Activated CD8-positive, alpha-beta memory T cell treated with anti-CD3 and anti-CD28 coated beads, Interleukin-2, amount 50 U/mL, for 24 hours (primary cell): Measurements from ENCODE around the gene CEMP1.

Source experiments
- DNase-seq: peaks from one replicate; pipeline ENCODE4 v3.0.0-alpha.2; 2020; ENCODE audit errors: extremely low read depth

CEMP1 gene

DNA sequence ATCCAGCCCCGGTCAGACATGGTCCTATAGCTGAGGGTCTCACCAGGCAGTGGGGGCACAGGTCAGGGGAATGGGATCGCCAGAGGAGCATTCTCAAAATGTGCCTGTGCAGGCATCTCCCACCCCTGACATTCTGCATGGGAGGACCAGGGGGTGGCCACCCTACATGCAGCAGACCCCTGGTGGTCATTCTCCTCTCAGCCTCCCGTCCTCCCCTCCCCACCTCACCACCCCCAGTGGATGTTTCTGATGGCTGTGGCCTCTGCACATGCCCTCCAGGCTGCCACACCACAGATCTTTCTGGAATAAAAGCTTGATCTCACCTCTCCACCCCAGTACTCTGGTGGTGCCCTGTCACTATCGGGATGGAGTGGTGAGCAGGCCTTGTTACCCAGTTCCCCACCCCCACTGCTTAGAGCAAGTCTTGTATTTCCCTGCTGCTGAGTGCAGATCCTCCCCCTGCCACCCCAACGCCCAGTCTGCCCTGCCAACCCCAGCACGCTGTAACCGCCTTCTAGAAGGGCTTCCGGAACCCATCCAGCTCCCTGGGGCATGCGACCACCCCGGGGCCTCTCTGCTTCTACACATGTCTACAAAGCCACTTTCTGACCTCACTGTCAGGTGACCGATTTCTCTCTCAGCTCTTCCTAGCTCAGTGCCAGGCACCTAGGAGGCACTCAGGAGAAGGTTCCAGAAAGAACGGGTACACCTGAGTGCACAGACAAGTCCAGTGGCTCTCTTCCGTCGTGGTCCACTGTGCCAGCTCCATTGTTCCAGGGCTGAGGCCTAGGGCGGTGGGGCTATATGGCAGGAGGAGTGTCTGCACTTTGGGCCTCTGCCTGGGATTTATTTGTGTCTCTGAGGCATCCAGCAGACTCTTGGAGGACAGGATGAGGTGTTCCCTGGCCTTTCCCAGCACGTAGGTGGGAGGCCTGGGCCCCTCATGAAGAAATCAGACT, 47.0 kb downstream of the CEMP1 start:
- DNase-seq: no peak

- DNase-seq: no peak
Observed at GRCh38 chr16:2482708-2483534, 48.3 kb downstream of the CEMP1 start.

DNA sequence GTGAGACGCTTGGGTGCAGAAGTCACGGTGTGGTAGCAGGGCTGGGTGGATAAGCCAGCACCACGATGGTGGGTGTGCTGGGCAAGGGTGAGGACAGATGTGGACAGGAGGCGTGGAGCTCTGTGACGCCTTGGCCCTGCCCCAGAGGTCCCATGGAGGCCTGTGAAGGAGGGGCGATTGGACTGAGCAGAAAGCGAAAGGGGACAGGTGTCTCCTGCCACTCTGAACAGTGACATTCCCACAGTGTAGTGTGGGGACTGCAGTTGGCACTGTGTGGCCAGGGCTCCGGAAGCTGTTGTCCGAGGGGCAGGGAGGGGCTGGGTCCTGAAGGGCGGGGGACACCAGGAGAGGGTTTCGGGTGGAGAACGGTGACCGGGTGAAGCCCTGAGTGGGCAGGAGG, 49.0 kb downstream of the CEMP1 start:
- no peak for DNase-seq

GRCh38 chr16:2481676-2482075, 49.5 kb downstream of the CEMP1 start:
- no peak for DNase-seq

DNA sequence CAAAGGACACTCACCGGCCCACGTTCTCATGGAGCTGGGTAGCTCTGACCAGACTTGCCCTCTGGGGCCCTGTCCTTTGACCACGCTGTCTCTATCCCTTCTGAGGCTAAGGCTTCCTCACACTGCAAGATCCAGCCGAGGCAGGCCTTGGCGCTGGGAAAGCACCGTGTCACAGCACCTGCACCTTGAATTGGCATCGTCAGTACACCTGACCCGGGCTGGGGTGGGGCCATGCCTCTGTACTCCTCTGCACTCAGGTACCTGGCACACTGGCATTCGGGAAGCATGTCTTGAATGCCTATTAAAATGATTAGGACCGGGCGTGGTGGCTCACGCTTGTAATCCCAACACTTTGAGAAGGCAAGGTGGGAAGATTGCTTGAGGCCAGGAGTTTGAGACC, 50.3 kb downstream of the CEMP1 start:
- DNase-seq: no peak
